Measurements from ENCODE around the gene UGT1A3. TPM values are rescaled to one million over a fixed set of nuclear protein-coding genes. Genes with fewer than 3 reads are reported as not detected.

Gene UGT1A3
- total and polyA plus RNA-seq, 10 of the 15 experiments (the other 5 are each of a cell fraction or from before 2014, with no cell fraction given): not detected

GRCh38 chr2:233754872-233755611, 26.2 kb downstream of the UGT1A3 start:
- POLR2A ChIA-PET: no interaction called here
- in situ Hi-C loops (cut with MboI): no loop called here
- TF ChIP-seq, protein P1, sequence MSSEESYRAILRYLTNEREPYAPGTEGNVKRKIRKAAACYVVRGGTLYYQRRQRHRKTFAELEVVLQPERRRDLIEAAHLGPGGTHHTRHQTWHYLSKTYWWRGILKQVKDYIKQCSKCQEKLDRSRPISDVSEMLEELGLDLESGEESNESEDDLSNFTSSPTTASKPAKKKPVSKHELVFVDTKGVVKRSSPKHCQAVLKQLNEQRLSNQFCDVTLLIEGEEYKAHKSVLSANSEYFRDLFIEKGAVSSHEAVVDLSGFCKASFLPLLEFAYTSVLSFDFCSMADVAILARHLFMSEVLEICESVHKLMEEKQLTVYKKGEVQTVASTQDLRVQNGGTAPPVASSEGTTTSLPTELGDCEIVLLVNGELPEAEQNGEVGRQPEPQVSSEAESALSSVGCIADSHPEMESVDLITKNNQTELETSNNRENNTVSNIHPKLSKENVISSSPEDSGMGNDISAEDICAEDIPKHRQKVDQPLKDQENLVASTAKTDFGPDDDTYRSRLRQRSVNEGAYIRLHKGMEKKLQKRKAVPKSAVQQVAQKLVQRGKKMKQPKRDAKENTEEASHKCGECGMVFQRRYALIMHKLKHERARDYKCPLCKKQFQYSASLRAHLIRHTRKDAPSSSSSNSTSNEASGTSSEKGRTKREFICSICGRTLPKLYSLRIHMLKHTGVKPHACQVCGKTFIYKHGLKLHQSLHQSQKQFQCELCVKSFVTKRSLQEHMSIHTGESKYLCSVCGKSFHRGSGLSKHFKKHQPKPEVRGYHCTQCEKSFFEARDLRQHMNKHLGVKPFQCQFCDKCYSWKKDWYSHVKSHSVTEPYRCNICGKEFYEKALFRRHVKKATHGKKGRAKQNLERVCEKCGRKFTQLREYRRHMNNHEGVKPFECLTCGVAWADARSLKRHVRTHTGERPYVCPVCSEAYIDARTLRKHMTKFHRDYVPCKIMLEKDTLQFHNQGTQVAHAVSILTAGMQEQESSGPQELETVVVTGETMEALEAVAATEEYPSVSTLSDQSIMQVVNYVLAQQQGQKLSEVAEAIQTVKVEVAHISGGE (CRISPR knock-in tag; IDR thresholded peaks at IDR 0.05): no peak
- no peak for TF ChIP-seq SMAD1 (IDR thresholded peaks at IDR 0.05; ENCODE audit: low read depth, partially characterized antibody)
- no peak for TF ChIP-seq IRF3 (IDR thresholded peaks at IDR 0.05)
- TF ChIP-seq WRNIP1 (IDR thresholded peaks at IDR 0.05; ENCODE audit: borderline replicate concordance, low read depth, low read length): no peak
- TF ChIP-seq IKZF1 (conservative IDR thresholded peaks at IDR 0.05): no peak
- no peak for TF ChIP-seq TCF12 (IDR thresholded peaks at IDR 0.05; ENCODE audit: low read depth, low read length)
- no peak for TF ChIP-seq BACH1 (IDR thresholded peaks at IDR 0.05; ENCODE audit: borderline replicate concordance)
- TF ChIP-seq KAT2A (conservative IDR thresholded peaks at IDR 0.05; ENCODE audit: control insufficient read depth, low read depth, low read length): no peak
- TF ChIP-seq ATF3 (IDR thresholded peaks at IDR 0.05; ENCODE audit: borderline replicate concordance, extremely low read depth, low read depth, low read length): no peak
- no peak for TF ChIP-seq CEBPB (IDR thresholded peaks at IDR 0.05; ENCODE audit: borderline replicate concordance in 1 of 2, low read depth in 2 of 2, low read length in 2 of 2)
- TF ChIP-seq CREM (IDR thresholded peaks at IDR 0.05; ENCODE audit: low read depth): no peak
- TF ChIP-seq HCFC1 (IDR thresholded peaks at IDR 0.05; ENCODE audit: low read length): no peak
- TF ChIP-seq CUX1 (IDR thresholded peaks at IDR 0.05; ENCODE audit: insufficient replicate concordance, low read depth, low read length): no peak
- TF ChIP-seq NFIC (IDR thresholded peaks at IDR 0.05; ENCODE audit: low read depth, low read length): no peak

More at GRCh38 chr2:233754872-233755611, 26.2 kb downstream of the UGT1A3 start:
- intact Hi-C loops (cut with micrococcal nuclease; ENCODE audit: unreplicated experiment): no loop called here
- no TSS peak for BruUV-seq (replicated peaks)
- Histone ChIP-seq H4K20me1 (ENCODE audit: control insufficient read depth, insufficient read depth) (no peaks in the 10 kb centered on the region), H3K4me1 (ENCODE audit: control insufficient read depth, insufficient read depth, low read length) (no peaks in the 10 kb centered on the region), H3K27ac (ENCODE audit: control insufficient read depth, insufficient read depth) (no peak overlapping the region), H3K79me2 (ENCODE audit: control insufficient read depth, insufficient read depth, low read length) (no peaks in the 10 kb centered on the region), H2AFZ (ENCODE audit: control insufficient read depth, low read depth, low read length) (no peak overlapping the region), H3K4me2 (ENCODE audit: control insufficient read depth, insufficient read depth) (no peak overlapping the region), H3K27me3 (replicated peaks in 1 of 2; ENCODE audit: control insufficient read depth in 2 of 2, insufficient read depth in 2 of 2, low read length in 1 of 2) (no peaks in the 10 kb centered on the region), H3K36me3 (ENCODE audit: control insufficient read depth in 2 of 2, insufficient read depth in 2 of 2, low read length in 1 of 2) (no peaks in the 10 kb centered on the region), H3K9me3 (replicated peaks; ENCODE audit: control insufficient read depth, insufficient read depth, low read length) (no peaks in the 10 kb centered on the region; the same call in 1 of the 3 replicates), H3K9ac (ENCODE audit: control insufficient read depth, insufficient read depth, low read length) (no peak overlapping the region), H3K4me3 (no peak overlapping the region)
- no peak for DNase-seq (ENCODE audit: low read depth, low spot score)
- WGBS (ENCODE audit: insufficient coverage, insufficient replicate concordance, low lambda C conversion rate, missing lambda C conversion rate): 68% methylated on average over 42 of the region's 44 CpGs
- CTCF ChIA-PET: no interaction called here
- RAD21 ChIA-PET (ENCODE audit: unreplicated experiment): no interaction called here
- no peak for FAIRE-seq
- SMC1A ChIA-PET (ENCODE audit: uncharacterized antibody, unreplicated experiment): no interaction called here
- no peak for ATAC-seq

Measured in GM12878 (cell line).